ENCODE results near the gene ATP6V0A1. TPM values are rescaled to one million over a fixed set of nuclear protein-coding genes. Genes with fewer than 3 reads are reported as not detected.
A peak's percentile ranks its signal among the peaks of the same experiment; 100 is the strongest.

The ATP6V0A1 gene
- total and polyA plus RNA-seq, 12 donors = 42.9 to 126 (median 88.3) TPM

DNA sequence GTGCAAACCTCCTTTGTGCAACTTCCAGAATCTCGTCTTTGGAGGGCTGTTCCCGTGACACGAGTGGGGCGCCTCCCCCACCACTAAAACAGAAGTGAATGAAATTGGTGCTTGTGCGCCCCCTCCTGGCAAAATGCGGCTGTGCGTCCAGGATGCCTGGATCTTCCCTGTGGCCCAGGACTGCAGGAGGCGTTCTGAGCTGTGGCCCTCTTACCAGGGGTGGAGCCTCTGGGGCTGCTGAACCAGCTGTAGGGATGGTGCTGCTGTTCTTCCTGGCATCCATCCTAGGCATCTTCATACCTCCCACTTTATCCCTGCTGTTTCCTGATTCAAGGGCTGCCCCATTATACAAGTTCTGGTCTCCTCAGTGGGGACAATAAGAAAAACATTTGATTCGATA lies 58.8 kb downstream of the ATP6V0A1 start:
- peak; percentile 78 to 96 (median 88) for DNase-seq
- H3K4me1 ChIP-seq (replicated peaks in 1 of 2) = peaks cover 52 to 66% of the 10 kb centered on the region in 2 donors

DNA sequence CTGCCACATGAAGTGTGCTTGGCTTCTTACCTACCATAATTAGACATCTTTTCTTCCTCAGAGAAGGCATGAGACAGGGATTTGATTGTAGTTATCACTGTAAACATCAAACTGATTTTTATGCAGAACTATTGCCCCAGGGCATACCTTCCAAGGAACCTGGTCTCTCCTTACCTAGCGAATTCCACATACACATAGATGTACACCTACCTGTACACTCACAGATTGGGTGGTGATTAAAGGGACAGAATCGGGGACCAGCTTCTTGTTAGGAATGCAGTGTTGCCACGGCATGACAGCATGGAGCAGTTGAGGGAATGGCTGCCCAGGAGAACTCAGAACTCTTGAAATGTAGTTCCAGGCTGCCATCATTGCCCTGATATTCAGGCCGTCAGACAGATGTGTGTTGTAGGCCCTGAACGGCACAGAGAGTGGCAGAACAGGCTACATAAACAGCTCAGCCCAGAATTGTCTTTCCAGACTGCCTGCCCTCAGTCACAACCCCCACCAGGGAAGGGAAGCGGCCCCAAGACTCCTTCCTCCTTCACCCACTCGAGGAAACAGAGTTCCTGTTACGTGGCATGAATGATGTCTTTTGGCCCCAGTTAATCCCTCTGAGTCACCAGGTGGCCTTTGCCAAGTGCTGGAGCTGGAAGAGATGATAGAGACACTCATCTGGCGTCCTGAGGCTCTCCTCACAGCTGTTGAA lies 59.5 kb downstream of the ATP6V0A1 start:
- TF ChIP-seq, protein P1, sequence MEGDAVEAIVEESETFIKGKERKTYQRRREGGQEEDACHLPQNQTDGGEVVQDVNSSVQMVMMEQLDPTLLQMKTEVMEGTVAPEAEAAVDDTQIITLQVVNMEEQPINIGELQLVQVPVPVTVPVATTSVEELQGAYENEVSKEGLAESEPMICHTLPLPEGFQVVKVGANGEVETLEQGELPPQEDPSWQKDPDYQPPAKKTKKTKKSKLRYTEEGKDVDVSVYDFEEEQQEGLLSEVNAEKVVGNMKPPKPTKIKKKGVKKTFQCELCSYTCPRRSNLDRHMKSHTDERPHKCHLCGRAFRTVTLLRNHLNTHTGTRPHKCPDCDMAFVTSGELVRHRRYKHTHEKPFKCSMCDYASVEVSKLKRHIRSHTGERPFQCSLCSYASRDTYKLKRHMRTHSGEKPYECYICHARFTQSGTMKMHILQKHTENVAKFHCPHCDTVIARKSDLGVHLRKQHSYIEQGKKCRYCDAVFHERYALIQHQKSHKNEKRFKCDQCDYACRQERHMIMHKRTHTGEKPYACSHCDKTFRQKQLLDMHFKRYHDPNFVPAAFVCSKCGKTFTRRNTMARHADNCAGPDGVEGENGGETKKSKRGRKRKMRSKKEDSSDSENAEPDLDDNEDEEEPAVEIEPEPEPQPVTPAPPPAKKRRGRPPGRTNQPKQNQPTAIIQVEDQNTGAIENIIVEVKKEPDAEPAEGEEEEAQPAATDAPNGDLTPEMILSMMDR (IDR thresholded peaks at IDR 0.05) = no peak
- peak in 1 of 2 donors; percentile 70 for TF ChIP-seq POLR2A (IDR thresholded peaks at IDR 0.05)
- intact Hi-C loops (cut with DNase I) = loop anchor here (5.0 to 10.0 kb wide), 2 partner anchors 91 to 193 kb away; no protein-coding TSS in a partner anchor
- Histone ChIP-seq H3K27ac (peak overlapping the region; percentile 94 to 99 (median 95)), H3K4me3 (no peak overlapping the region), H3K27me3 (no peaks in the 10 kb centered on the region), H3K4me1 (replicated peaks in 1 of 2) (peaks cover 56 to 69% of the 10 kb centered on the region in 2 donors), H3K9me3 (replicated peaks in 1 of 3) (no peaks in the 10 kb centered on the region), H3K36me3 (replicated peaks in 1 of 2) (peaks cover 0 to 41% of the 10 kb centered on the region in 2 donors)
- DNase-seq = peak; percentile 86 to 96 (median 93)
- 15 to 36% (median 24%) methylated on average over 6 to 9 of the region's 9 CpGs for WGBS, 4 donors

More for the DNA sequence above, 58.8 kb downstream of the ATP6V0A1 start:
- 23 to 44% (median 26%) methylated on average over 6 to 9 of the region's 9 CpGs for WGBS, 4 donors
- Histone ChIP-seq H3K4me3 (no peak overlapping the region), H3K9me3 (replicated peaks in 1 of 3) (no peaks in the 10 kb centered on the region), H3K36me3 (replicated peaks in 1 of 2) (peaks cover 0 to 41% of the 10 kb centered on the region in 2 donors), H3K27me3 (no peaks in the 10 kb centered on the region), H3K27ac (peak overlapping the region; percentile 94 to 99 (median 95))
- intact Hi-C loops (cut with DNase I) = loop anchor here (5.0 to 10.0 kb wide), 2 partner anchors 90 to 193 kb away; no protein-coding TSS in a partner anchor
- no peak for TF ChIP-seq POLR2A (IDR thresholded peaks at IDR 0.05)
- TF ChIP-seq, protein P1 (IDR thresholded peaks at IDR 0.05) = peak; percentile 84 to 93 (median 86)

DNA sequence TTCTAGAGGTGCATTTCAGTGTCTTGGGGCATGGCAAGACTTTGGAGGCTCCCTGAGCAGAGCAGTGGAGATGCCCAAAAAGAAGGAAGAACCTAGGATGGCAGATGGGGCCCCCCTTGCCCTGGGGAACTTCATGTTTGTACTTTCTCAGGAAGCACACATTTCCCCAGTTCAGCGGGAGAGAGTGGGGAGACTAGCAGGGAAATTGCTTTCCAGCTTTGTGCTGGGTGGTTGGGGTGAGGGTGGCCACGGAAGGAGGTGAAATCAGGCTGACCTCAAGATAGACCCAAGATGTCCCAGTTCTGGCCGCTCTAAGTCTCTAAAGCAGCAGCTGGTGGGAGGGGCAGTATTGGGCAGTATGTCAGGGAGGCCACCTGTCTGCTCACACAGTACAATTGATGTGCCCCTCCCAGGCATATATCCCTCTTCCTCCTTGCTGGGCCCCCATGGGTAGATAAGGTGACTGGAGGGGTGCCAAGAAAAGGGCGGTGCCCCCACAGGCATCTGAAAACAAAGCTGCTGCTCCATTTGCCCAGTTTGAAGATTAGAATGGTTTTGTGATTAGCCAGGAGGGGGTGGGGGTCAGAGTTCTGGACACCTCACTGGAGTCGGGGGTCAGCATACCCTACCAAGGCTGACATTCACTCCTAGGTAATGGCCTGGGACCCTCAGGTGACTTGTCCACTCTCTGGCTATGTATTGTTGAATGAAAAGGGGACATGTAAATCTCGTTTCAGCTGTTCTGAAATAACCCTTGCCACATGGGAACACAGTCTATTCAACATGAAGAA lies 60.3 kb downstream of the ATP6V0A1 start:
- no peak for TF ChIP-seq POLR2A (IDR thresholded peaks at IDR 0.05)
- TF ChIP-seq, protein P1 (IDR thresholded peaks at IDR 0.05) = no peak
- Histone ChIP-seq H3K36me3 (replicated peaks in 1 of 2) (peaks cover 0 to 36% of the 10 kb centered on the region in 2 donors), H3K4me3 (no peak overlapping the region), H3K9me3 (replicated peaks in 1 of 3) (no peaks in the 10 kb centered on the region), H3K27me3 (no peaks in the 10 kb centered on the region), H3K4me1 (replicated peaks in 1 of 2) (peaks cover 60 to 76% of the 10 kb centered on the region in 2 donors), H3K27ac (peak overlapping the region; percentile 94 to 99 (median 95))
- intact Hi-C loops (cut with DNase I) = loop anchor here (5.0 to 10.0 kb wide), 2 partner anchors 92 to 194 kb away; no protein-coding TSS in a partner anchor
- WGBS, 4 donors = 31 to 54% (median 37%) methylated on average over 5 to 6 of the region's 6 CpGs
- peak in 6 of 7 donors; percentile 42 to 77 (median 54) for DNase-seq
